NCI-H748 (cell line): ENCODE results near the gene PCDHA8.
A peak's percentile ranks its signal among the peaks of the same experiment; 100 is the strongest.
"Not testable (repeated sequence)": the region's sequence is repeated elsewhere in the genome, so short reads cannot be mapped to it uniquely, and the experiment has no call there.

Experiments used
- DNase-seq: peaks from one replicate; lab custom pipeline; 2025; ENCODE audit not compliant: unreplicated experiment; lab: John Stamatoyannopoulos, UW

PCDHA8 gene

DNA sequence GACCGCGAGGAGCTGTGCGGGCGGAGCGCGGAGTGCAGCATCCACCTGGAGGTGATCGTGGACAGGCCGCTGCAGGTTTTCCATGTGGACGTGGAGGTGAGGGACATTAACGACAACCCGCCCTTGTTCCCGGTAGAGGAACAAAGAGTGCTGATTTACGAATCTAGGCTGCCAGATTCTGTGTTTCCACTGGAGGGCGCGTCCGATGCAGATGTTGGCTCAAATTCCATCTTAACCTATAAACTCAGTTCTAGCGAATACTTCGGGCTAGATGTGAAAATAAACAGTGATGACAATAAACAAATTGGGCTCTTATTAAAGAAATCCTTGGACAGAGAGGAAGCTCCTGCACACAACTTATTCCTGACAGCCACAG is 12.6 kb upstream of the PCDHA8 start:
- DNase-seq = no peak

DNA sequence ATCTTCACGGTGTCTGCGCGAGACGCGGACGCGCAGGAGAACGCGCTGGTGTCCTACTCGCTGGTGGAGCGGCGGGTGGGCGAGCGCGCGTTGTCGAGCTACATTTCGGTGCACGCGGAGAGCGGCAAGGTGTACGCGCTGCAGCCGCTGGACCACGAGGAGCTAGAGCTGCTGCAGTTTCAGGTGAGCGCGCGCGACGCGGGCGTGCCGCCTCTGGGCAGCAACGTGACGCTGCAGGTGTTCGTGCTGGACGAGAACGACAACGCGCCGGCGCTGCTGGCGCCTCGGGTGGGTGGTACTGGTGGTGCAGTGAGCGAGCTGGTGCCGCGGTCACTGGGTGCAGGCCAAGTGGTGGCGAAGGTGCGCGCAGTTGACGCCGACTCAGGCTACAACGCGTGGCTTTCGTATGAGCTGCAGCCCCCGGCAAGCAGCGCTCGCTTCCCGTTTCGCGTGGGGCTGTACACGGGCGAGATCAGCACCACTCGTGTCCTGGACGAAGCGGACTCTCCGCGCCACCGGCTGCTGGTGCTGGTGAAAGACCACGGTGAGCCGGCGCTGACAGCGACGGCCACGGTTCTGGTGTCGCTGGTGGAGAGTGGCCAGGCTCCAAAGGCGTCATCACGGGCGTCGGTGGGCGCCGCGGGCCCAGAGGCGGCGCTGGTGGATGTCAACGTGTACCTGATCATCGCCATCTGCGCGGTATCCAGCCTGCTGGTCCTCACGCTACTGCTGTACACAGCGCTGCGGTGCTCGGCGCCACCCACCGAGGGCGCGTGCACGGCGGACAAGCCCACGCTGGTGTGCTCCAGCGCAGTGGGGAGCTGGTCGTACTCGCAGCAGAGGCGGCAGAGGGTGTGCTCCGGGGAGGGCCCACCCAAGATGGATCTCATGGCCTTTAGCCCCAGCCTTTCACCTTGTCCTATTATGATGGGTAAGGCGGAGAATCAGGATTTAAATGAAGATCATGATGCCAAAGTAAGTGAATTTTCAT is 11.2 kb upstream of the PCDHA8 start:
- not testable (repeated sequence) for DNase-seq

DNA sequence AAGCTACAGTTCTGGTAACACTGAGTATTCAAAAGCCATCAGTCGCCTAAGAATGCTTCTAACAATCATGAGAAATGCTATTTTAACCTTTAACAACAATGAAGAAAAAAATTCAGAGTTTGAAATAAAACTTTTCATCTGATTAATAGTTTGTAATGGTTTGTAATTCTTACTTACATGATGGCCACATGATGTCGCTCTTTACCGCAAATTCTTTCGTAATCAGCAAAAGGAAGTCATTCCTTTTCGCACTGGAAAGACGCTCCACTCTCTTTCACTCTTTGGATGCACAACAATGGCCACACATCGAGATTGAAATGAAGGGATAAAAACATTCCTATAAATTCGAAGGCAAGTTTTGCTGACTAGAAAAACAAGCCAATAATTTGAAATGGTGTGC is 7.0 kb upstream of the PCDHA8 start, which contains the start of gene PCDHA7:
Gene PCDHA7 (plus strand): TSS at position 277 of the 400 bp plus-strand sequence. CDS start 115 bp downstream, at position 392.
- DNase-seq = no peak

DNA sequence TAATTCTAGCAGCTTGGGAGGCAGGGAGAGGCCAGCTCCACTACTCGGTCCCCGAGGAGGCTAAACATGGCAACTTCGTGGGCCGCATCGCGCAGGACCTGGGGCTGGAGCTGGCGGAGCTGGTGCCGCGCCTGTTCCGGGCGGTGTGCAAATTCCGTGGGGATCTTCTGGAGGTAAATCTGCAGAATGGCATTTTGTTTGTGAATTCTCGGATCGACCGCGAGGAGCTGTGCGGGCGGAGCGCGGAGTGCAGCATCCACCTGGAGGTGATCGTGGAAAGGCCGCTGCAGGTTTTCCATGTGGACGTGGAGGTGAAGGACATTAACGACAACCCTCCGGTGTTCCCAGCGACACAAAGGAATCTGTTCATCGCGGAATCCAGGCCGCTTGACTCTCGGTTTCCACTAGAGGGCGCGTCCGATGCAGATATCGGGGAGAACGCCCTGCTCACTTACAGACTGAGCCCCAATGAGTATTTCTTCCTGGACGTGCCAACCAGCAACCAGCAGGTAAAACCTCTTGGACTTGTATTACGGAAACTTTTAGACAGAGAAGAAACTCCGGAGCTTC is 6.5 kb upstream of the PCDHA8 start:
- not testable (repeated sequence) for DNase-seq

DNA sequence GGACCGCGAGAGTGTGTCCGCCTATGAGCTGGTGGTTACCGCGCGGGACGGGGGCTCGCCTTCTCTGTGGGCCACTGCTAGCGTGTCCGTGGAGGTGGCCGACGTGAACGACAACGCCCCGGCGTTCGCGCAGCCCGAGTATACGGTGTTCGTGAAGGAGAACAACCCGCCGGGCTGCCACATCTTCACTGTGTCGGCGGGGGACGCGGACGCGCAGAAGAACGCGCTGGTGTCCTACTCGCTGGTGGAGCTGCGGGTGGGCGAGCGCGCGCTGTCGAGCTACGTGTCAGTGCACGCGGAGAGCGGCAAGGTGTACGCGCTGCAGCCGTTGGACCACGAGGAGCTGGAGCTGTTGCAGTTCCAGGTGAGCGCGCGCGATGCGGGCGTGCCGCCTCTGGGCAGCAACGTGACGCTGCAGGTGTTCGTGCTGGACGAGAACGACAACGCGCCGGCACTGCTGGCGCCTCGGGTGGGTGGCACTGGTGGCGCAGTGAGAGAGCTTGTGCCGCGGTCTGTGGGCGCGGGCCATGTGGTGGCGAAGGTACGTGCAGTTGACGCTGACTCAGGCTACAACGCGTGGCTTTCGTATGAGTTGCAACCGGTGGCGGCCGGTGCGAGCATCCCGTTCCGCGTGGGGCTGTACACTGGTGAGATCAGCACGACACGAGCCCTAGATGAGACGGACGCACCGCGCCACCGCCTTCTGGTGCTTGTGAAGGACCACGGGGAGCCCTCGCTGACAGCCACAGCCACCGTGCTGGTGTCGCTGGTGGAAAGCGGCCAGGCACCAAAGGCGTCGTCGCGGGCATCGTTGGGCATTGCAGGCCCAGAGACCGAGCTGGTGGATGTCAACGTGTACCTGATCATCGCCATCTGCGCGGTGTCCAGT is 5.1 kb upstream of the PCDHA8 start:
- no peak for DNase-seq

DNA sequence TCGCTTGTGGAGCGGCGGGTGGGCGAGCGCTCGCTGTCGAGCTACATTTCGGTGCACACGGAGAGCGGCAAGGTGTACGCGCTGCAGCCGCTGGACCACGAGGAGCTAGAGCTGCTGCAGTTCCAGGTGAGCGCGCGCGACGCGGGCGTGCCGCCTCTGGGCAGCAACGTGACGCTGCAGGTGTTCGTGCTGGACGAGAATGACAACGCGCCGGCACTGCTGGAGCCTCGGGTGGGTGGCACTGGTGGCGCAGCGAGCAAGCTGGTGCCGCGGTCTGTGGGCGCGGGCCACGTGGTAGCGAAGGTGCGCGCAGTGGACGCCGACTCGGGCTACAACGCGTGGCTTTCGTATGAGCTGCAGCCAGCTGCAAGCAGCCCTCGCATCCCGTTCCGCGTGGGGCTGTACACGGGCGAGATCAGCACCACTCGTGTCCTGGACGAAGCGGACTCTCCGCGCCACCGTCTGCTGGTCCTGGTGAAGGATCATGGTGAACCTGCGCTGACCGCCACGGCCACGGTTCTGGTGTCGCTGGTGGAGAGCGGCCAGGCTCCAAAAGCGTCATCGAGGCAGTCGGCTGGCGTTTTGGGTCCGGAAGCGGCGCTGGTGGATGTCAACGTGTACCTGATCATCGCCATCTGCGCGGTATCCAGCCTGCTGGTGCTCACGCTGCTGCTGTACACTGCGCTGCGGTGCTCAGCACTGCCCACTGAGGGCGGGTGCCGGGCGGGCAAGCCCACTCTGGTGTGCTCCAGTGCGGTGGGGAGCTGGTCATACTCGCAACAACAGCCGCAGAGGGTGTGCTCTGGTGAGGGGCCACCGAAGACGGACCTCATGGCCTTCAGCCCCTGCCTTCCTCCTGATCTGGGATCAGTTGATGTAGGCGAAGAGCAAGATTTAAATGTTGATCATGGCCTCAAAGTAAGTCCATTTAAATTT is 2.1 kb downstream of the PCDHA8 start:
- DNase-seq = no peak

DNA sequence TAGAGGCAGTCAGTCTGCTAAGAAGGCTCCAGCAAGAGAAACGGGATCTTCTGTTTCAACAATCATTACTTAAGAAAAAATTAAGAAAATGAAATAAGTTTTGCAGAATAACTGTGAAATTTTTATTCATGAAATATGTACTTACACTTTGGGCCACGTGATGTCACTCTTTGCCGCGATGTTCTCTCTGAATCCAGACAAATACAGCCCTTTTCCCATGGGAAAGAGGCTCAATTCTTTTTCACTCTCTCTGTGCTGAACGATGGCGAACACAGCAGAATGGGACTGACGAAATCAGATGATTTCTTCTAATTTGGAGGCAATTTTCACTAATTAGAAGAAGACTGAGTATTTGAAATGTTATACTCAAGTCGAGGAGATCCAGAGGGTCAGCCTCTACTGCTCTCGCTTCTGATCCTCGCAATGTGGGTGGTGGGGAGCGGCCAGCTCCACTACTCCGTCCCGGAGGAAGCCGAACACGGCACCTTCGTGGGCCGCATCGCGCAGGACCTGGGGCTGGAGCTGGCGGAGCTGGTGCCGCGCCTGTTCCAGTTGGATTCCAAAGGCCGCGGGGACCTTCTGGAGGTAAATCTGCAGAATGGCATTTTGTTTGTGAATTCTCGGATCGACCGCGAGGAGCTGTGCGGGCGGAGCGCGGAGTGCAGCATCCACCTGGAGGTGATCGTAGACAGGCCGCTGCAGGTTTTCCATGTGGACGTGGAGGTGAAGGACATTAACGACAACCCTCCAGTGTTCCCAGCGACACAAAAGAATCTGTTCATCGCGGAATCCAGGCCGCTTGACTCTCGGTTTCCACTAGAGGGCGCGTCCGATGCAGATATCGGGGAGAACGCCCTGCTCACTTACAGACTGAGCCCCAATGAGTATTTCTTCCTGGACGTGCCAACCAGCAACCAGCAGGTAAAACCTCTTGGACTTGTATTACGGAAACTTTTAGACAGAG is 7.4 kb downstream of the PCDHA8 start, which contains the start of gene PCDHA9:
Gene PCDHA9 (plus strand): TSS at position 244 of the 964 bp plus-strand sequence. CDS start 114 bp downstream, at position 358.
- DNase-seq = not testable (repeated sequence)

DNA sequence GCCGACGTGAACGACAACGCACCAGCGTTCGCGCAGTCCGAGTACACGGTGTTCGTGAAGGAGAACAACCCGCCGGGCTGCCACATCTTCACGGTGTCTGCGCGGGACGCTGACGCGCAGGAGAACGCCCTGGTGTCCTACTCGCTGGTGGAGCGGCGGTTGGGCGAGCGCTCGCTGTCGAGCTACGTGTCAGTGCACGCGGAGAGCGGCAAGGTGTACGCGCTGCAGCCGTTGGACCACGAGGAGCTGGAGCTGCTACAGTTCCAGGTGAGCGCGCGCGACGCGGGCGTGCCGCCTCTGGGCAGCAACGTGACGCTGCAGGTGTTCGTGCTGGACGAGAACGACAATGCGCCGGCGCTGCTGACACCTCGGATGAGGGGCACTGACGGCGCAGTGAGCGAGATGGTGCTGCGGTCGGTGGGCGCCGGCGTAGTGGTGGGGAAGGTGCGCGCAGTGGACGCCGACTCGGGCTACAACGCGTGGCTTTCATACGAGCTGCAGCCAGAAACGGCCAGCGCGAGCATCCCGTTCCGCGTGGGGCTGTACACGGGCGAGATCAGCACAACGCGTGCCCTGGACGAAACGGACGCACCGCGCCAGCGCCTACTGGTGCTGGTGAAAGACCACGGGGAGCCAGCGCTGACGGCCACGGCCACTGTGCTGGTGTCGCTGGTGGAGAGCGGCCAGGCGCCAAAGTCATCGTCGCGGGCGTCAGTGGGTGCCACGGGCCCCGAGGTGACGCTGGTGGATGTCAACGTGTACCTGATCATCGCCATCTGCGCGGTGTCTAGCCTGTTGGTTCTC is 9.0 kb downstream of the PCDHA8 start:
- not testable (repeated sequence) for DNase-seq

DNA sequence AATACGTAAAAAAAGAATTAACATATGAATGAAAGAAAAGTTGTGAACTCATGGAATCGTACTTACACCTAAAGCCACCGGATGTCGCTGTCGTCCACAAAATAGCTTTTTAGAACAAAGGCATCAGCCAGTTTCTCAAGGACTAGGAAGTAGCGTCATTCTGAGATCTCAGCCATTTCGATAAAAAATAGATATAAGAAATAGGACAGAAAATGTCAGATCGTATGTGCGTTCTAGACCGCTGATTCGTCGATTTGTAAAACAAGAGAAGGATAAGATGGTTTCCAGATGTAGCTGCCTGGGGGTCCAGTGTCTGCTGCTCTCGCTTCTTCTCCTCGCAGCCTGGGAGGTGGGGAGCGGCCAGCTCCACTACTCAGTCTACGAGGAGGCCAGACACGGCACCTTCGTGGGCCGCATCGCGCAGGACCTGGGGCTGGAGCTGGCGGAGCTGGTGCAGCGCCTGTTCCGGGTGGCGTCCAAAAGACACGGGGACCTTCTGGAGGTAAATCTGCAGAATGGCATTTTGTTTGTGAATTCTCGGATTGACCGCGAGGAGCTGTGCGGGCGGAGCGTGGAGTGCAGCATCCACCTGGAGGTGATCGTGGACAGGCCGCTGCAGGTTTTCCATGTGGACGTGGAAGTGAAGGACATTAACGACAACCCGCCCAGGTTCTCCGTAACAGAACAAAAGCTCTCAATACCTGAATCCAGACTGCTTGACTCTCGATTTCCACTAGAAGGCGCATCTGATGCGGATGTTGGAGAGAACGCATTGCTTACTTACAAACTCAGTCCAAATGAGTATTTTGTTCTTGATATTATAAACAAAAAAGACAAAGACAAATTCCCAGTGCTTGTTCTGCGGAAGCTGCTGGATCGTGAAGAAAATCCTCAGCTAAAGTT is 15.0 kb downstream of the PCDHA8 start, which contains the start of gene PCDHA10:
Gene PCDHA10 (plus strand): TSS at position 126 of the 903 bp plus-strand sequence. CDS start 152 bp downstream, at position 278.
- peak; percentile 25 for DNase-seq

DNA sequence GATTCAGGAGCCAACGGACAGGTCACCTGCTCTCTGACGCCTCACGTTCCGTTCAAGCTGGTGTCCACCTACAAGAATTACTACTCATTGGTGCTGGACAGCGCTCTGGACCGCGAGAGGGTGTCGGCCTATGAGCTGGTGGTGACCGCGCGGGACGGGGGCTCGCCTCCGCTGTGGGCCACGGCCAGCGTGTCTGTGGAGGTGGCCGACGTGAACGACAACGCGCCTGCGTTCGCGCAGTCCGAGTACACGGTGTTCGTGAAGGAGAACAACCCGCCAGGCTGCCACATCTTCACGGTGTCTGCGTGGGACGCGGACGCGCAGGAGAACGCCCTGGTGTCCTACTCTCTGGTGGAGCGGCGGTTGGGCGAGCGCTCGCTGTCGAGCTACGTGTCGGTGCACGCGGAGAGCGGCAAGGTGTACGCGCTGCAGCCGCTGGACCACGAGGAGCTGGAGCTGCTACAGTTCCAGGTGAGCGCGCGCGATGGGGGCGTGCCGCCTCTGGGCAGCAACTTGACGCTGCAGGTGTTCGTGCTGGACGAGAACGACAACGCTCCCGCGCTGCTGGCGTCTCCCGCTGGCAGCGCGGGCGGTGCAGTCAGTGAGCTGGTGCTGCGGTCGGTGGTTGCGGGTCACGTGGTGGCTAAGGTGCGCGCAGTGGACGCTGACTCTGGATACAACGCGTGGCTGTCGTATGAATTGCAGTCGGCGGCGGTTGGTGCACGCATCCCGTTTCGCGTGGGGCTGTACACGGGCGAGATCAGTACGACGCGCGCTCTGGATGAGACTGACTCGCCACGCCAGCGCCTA is 16.4 kb downstream of the PCDHA8 start:
- no peak for DNase-seq

DNA sequence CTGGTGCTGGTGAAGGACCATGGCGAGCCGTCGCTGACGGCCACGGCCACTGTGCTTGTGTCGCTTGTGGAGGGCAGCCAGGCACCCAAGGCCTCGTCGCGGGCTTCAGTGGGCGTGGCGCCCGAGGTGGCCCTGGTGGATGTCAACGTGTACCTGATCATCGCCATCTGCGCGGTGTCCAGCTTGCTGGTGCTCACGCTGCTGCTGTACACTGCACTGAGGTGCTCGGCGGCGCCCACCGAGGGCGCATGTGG is 16.9 kb downstream of the PCDHA8 start:
- DNase-seq = no peak

DNA sequence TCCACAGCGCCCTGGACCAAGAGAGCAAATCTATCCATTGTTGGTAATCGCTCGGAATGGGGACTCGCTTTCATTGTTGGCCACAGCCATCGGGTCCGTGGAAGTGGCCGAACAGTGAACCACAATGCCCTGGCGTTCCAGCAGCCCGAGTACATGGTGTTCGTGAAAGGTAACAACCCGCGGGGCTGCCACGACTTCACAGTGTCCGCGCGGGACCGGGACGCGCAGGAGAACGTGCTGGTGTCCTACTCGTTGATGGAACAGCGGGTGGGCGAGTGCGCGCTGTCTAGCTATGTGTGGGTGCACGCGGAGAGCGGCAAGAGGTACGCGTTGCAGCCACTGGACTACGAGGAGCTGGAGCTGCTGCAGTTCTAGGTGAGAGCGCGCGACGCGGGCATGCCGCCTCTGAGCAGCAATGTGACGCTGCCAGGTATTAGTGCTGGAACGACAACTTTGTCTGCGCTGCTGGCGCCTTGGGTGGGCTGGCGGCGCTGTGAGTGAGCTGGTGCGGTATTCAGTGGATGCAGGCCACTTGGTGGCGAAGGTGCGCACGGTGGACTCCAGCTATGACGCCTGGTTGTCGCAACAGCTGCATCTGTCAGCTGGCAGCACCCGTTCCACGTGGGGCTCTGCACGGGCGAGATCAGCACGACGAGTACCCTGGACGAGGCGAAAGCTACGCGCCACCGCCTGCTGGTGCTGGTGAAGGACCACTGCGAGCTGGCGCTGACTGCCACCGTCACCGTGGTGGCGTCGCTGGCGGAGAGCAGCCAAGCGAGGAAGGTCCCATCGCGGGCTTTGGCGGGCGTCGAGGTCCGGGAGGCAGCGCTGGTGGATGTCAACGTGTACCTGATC is 21.7 kb downstream of the PCDHA8 start:
- no peak for DNase-seq

DNA sequence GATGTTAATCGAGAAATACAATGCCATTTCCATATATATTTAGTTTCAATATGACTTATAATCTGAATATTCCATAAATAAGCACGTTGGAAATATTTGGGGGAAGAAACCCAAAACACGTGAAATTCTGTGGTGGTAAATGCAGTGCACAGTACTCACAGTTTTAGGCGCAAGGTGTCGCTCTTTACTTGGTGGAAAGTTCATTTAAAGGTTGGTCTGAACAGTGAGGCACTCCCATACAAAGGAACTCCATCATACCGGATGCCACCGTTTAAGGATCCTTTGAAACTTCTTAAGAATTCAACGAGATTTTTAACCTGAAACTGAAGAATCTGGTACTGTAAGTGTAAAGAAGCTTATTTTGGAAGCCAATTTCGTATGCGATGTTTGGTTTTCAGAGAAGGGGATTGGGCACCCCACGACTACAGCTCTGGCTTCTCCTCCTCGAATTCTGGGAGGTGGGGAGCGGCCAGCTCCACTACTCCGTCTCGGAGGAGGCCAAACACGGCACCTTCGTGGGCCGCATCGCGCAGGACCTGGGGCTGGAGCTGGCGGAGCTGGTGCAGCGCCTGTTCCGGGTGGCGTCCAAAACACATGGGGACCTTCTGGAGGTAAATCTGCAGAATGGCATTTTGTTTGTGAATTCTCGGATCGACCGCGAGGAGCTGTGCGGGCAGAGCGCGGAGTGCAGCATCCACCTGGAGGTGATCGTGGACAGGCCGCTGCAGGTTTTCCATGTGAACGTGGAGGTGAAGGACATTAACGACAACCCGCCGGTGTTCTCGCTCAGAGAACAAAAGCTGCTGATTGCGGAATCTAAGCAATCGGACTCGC is 28.0 kb downstream of the PCDHA8 start, which contains the start of gene PCDHA11:
Gene PCDHA11 (plus strand): TSS at position 237 of the 834 bp plus-strand sequence. CDS start 147 bp downstream, at position 384.
- DNase-seq = peak; percentile 92

DNA sequence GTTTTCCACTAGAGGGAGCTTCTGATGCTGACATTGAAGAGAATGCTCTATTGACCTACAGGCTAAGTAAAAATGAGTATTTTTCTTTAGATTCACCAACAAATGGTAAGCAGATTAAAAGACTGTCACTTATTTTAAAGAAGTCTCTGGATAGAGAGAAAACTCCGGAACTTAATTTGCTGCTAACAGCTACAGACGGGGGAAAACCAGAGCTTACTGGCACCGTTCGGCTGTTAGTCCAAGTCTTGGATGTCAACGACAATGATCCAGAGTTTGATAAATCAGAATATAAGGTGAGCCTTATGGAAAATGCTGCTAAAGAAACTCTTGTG is 28.5 kb downstream of the PCDHA8 start:
- DNase-seq = no peak
